Measurements from ENCODE around the gene H2BK1. TPM values are rescaled to one million over a fixed set of nuclear protein-coding genes. Genes with fewer than 3 reads are reported as not detected.

H2BK1 gene
- total RNA-seq, 1 donor from 2014 or later = not detected

DNA sequence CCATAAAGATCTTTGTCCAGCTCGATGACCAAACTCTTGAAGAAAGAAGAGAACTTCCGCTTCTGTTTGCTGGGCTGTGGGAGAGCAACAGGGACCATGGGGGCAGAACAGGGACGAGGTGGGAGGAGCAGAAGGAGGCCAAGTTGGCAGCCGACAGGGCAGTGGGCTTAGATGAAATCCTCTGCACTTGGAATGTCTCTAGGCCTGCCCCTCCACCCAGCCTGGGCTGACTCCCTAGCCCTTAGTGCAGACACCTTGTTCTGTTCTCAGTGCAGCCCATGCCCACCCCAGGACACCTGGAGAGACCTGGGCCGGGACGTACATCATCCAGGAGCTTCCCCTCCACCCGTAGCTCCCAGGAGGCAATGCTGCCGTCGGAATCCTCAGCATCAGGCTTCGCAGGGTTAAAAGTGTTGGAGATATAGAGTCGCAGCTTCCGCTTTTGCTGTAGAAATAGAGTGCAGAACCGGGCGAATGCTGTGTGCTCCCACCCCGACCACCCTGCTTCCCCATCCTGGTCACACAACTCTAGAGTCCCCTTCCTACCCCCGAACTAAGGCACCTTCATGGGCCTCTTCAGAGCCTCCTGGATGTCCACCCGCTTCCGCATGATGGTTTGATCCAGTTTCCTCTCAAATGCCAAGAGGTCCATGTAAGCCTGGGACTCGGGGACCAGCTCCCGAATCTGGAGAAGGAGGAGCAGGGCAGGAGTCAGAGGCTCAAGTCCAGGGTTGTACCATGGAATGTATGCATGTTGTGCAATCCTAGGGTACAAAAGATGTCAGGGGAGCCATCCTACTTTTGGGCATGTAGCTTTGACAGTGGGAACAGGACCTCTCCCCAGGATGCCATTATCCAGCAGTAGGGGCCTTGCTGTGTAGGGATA is 32.1 kb upstream of the H2BK1 start:
- DNase-seq (ENCODE audit: extremely low spot score, unreplicated experiment) = no peak
- H3K36me3 Mint-ChIP-seq (ENCODE audit: unreplicated experiment) = peaks cover 23% of the 10 kb centered on the region
- no peaks in the 10 kb centered on the region for H3K27me3 Mint-ChIP-seq (ENCODE audit: unreplicated experiment)
- H3K4me3 Mint-ChIP-seq (ENCODE audit: unreplicated experiment) = no peak overlapping the region
- peaks cover 30% of the 10 kb centered on the region for H3K4me1 Mint-ChIP-seq (ENCODE audit: unreplicated experiment)
- TF ChIP-seq, protein P1, sequence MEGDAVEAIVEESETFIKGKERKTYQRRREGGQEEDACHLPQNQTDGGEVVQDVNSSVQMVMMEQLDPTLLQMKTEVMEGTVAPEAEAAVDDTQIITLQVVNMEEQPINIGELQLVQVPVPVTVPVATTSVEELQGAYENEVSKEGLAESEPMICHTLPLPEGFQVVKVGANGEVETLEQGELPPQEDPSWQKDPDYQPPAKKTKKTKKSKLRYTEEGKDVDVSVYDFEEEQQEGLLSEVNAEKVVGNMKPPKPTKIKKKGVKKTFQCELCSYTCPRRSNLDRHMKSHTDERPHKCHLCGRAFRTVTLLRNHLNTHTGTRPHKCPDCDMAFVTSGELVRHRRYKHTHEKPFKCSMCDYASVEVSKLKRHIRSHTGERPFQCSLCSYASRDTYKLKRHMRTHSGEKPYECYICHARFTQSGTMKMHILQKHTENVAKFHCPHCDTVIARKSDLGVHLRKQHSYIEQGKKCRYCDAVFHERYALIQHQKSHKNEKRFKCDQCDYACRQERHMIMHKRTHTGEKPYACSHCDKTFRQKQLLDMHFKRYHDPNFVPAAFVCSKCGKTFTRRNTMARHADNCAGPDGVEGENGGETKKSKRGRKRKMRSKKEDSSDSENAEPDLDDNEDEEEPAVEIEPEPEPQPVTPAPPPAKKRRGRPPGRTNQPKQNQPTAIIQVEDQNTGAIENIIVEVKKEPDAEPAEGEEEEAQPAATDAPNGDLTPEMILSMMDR (IDR thresholded peaks at IDR 0.05) = no peak
- H3K27ac Mint-ChIP-seq (ENCODE audit: unreplicated experiment) = no peak overlapping the region
- no peaks in the 10 kb centered on the region for H3K9me3 Mint-ChIP-seq (ENCODE audit: unreplicated experiment)

DNA sequence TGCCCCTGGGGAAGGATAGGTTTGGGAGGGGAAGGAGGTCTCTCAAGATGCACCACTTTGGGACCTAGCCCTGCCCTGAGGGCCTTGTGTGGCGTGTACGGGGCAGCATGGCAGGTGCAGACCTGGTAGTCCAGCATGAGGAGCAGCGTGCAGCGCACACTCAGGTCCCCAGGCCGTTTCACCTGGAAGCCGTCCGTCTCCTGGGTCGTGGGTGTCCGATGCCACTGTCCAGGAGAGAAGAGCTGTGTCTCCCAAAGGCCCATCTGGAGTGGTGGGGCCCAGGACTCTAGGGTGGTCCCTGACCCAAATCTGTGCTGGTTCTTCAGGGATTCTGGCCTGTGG is 31.4 kb upstream of the H2BK1 start:
- DNase-seq (ENCODE audit: extremely low spot score, unreplicated experiment) = no peak
- Mint-ChIP-seq H3K27me3 (ENCODE audit: unreplicated experiment) (no peaks in the 10 kb centered on the region), H3K27ac (ENCODE audit: unreplicated experiment) (no peak overlapping the region), H3K9me3 (ENCODE audit: unreplicated experiment) (no peaks in the 10 kb centered on the region), H3K4me1 (ENCODE audit: unreplicated experiment) (peaks cover 23% of the 10 kb centered on the region), H3K4me3 (ENCODE audit: unreplicated experiment) (no peak overlapping the region), H3K36me3 (ENCODE audit: unreplicated experiment) (peaks cover 29% of the 10 kb centered on the region)
- TF ChIP-seq, protein P1 (IDR thresholded peaks at IDR 0.05) = no peak

DNA sequence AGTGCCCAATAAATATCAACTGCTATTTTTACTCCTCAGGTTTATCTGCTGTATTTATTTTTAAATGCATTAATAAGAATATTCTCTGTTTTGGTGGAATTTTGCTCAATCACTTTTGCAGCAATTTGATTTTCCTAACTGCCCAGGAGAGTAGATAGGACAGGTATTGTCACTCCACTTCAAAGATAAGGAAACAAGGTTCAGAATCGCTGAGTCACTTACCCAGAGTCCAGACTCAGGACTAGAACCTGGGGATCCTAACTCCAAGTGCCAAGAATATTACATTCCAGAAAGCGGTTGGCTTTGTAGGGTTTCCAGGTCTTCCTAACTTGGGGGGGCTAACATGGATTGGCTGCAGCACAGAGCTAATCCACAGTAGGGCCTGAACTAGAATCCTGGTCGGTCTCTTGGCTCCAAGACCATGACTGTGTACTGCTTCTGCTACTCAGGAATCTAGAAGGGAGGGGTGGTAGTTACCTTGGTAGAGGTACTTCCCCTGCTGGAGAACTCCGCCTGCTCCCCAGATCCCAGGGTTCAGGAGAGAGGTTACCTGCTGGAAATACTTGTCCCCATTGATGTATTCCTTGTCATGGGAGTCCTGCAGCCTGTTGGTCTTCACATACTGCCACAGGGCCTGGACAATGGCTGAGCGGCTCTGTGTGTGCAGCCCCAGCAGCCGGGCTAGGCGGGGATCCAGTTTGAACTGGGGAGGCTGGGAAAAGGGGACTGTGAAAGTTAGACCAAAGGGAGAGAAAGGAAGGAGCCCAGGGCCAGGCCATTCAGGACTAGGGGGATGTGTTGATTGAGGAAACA is 30.9 kb upstream of the H2BK1 start:
- Mint-ChIP-seq H3K4me1 (ENCODE audit: unreplicated experiment) (peaks cover 18% of the 10 kb centered on the region), H3K9me3 (ENCODE audit: unreplicated experiment) (no peaks in the 10 kb centered on the region), H3K27me3 (ENCODE audit: unreplicated experiment) (no peaks in the 10 kb centered on the region), H3K36me3 (ENCODE audit: unreplicated experiment) (peaks cover 29% of the 10 kb centered on the region), H3K27ac (ENCODE audit: unreplicated experiment) (peak overlapping the region; percentile 18), H3K4me3 (ENCODE audit: unreplicated experiment) (no peak overlapping the region)
- DNase-seq (ENCODE audit: extremely low spot score, unreplicated experiment) = no peak
- TF ChIP-seq, protein P1 (IDR thresholded peaks at IDR 0.05) = no peak

DNA sequence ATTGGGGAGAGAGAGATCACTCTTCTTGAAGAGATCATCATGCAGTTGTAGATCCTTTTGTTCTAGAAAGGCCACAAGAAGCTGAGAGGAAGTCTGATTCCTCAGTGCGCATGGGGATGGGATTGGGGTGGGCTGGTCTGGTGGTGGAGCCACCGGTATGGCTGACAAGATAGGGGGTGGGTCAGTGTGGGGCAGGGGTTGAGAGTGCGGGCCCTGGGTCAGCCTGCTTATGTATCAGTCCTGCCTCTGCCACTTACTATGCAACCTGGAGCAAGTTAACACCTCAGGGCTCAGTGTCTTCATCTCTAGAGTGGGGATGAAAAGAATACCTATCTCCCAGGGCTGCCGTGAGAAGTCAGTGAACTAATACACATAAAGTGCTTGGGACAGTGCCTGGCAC is 30.2 kb upstream of the H2BK1 start:
- Mint-ChIP-seq H3K27ac (ENCODE audit: unreplicated experiment) (no peak overlapping the region), H3K36me3 (ENCODE audit: unreplicated experiment) (peaks cover 29% of the 10 kb centered on the region), H3K4me3 (ENCODE audit: unreplicated experiment) (no peak overlapping the region), H3K4me1 (ENCODE audit: unreplicated experiment) (peaks cover 12% of the 10 kb centered on the region), H3K9me3 (ENCODE audit: unreplicated experiment) (no peaks in the 10 kb centered on the region), H3K27me3 (ENCODE audit: unreplicated experiment) (no peaks in the 10 kb centered on the region)
- TF ChIP-seq, protein P1 (IDR thresholded peaks at IDR 0.05) = no peak
- DNase-seq (ENCODE audit: extremely low spot score, unreplicated experiment) = no peak

Measured in osteocyte (in vitro differentiated cells).